Embryonic facial prominence (tissue), 1 donor: ENCODE data around the gene CLEC4F.
A peak's percentile ranks its signal among the peaks of the same experiment; 100 is the strongest.

ENCODE experiments used
- DNase-seq: peaks from one replicate; pipeline ENCODE4 v3.0.0-alpha.2; 2016; ENCODE audit errors: extremely low spot score

Gene CLEC4F

GRCh38 chr2:70820499-70820898 is at the start of gene CLEC4F:
Gene CLEC4F, minus strand, starts transcription at chr2:70820599. Its CDS starts 76 bp downstream, at chr2:70820523.
- no peak for DNase-seq

- DNase-seq: no peak
Measured at GRCh38 chr2:70868970-70869369, 48.6 kb upstream of the CLEC4F start.

- DNase-seq: peak; percentile 52
Measured at GRCh38 chr2:70861777-70862625, 41.6 kb upstream of the CLEC4F start.

- no peak for DNase-seq
Measured at GRCh38 chr2:70855667-70856066, 35.3 kb upstream of the CLEC4F start.

GRCh38 chr2:70854411-70854810 is 34.0 kb upstream of the CLEC4F start:
- no peak for DNase-seq

GRCh38 chr2:70852824-70853223 is 32.4 kb upstream of the CLEC4F start:
- DNase-seq: no peak

GRCh38 chr2:70851704-70852103 is 31.3 kb upstream of the CLEC4F start:
- DNase-seq: no peak

GRCh38 chr2:70850925-70851324 is 30.5 kb upstream of the CLEC4F start:
- DNase-seq: no peak

GRCh38 chr2:70842401-70842800 is 22.0 kb upstream of the CLEC4F start:
- no peak for DNase-seq

GRCh38 chr2:70837980-70838925 is 17.9 kb upstream of the CLEC4F start:
- DNase-seq: no peak

GRCh38 chr2:70835643-70836042 is 15.2 kb upstream of the CLEC4F start, which contains the start of gene CD207:
Gene CD207, minus strand, starts transcription at chr2:70835816. Its CDS starts 40 bp downstream, at chr2:70835776.
- DNase-seq: no peak

- no peak for DNase-seq
Measured at GRCh38 chr2:70834881-70835280, 14.5 kb upstream of the CLEC4F start.

GRCh38 chr2:70834106-70834505 is 13.7 kb upstream of the CLEC4F start:
- DNase-seq: no peak

- DNase-seq: no peak
Measured at GRCh38 chr2:70833246-70833645, 12.8 kb upstream of the CLEC4F start.

GRCh38 chr2:70832386-70832785 is 12.0 kb upstream of the CLEC4F start:
- DNase-seq: no peak

GRCh38 chr2:70831861-70832260 is 11.5 kb upstream of the CLEC4F start:
- DNase-seq: no peak

GRCh38 chr2:70830366-70830765 is 10.0 kb upstream of the CLEC4F start:
- no peak for DNase-seq

- DNase-seq: no peak
Measured at GRCh38 chr2:70829916-70830315, 9.5 kb upstream of the CLEC4F start.

GRCh38 chr2:70828914-70829824 is 8.8 kb upstream of the CLEC4F start:
- DNase-seq: no peak

- DNase-seq: no peak
Measured at GRCh38 chr2:70828115-70828514, 7.7 kb upstream of the CLEC4F start.

- no peak for DNase-seq
Measured at GRCh38 chr2:70827388-70827787, 7.0 kb upstream of the CLEC4F start.
